ENCODE data around the gene LDLRAD3. TPM values are rescaled to one million over a fixed set of nuclear protein-coding genes. Genes with fewer than 3 reads are reported as not detected.

The LDLRAD3 gene
- total RNA-seq, 2 experiments from 2014 or later, result not detected

DNA sequence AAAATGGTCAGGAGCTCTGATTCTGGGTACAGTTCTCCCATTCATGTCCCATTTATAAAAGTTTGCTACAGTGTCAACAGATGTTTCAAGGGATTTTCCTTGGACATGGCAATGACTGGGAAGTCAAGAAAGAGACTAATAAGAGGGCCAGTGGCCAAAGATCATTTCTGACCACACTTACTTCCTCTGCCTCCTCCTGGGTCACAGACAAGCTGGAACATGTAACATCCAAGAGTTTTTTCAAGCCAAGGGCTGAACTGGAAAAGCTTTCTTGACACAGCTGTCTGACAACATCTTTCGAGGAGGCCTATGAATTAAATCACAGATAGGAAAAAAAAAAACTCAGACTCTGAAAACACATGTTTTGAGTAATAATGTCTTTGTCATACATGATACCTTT is 336.7 kb downstream of the LDLRAD3 start:
- no peak overlapping the region for H3K4me3 ChIP-seq (ENCODE audit: low read depth, low read length, poor library complexity, severe bottlenecking)
- no peaks in the 10 kb centered on the region for H3K79me2 ChIP-seq (ENCODE audit: insufficient read depth, low read depth, low read length)
- H3K4me1 ChIP-seq (ENCODE audit: insufficient read depth, low read length, poor library complexity, severe bottlenecking), result no peaks in the 10 kb centered on the region
- no peak overlapping the region for H3K4me2 ChIP-seq (ENCODE audit: low read length)
- peaks cover 10% of the 10 kb centered on the region; the same call in 1 of the 2 replicates for H3K36me3 ChIP-seq (ENCODE audit: insufficient read depth, low read length)
- no peak overlapping the region for H3K27ac ChIP-seq (ENCODE audit: low read depth, low read length, poor library complexity, severe bottlenecking)
- peaks cover 5% of the 10 kb centered on the region; the same call in 1 of the 2 replicates for H3K9me3 ChIP-seq (ENCODE audit: low read length)
- no peaks in the 10 kb centered on the region for H4K20me1 ChIP-seq (ENCODE audit: insufficient read depth, low read length)
- intact Hi-C loops (cut with micrococcal nuclease; ENCODE audit: unreplicated experiment), result no loop called here
- no peaks in the 10 kb centered on the region; the same call in 1 of the 2 replicates for H3K9me2 ChIP-seq (ENCODE audit: insufficient read depth, low read length)
- TF ChIP-seq CTCF (conservative IDR thresholded peaks at IDR 0.05; ENCODE audit: low read length) (no peak), EZH2phosphoT487 (IDR thresholded peaks at IDR 0.05; ENCODE audit: borderline replicate concordance, low read depth, low read length) (no peak)
- CTCF ChIA-PET (ENCODE audit: unreplicated experiment), result no interaction called here
- no peak overlapping the region for H2AFZ ChIP-seq (ENCODE audit: low read length)
- POLR2A ChIA-PET, result interaction anchor here (0.7 to 1.3 kb wide), 3 partner anchors 8 to 212 kb away, joined by 3 to 4 read pairs (median 4); no protein-coding TSS in a partner anchor
- BruUV-seq (replicated peaks), result no TSS peak
- DNase-seq (ENCODE audit: low spot score), result no peak

Small RNA genes within 50 kb of the gene (microRNA-seq; reads per million reads assigned to microRNA genes)
- not detected for gene MIR3973 (ENCODE audit: borderline replicate concordance)

Small RNA genes within 50 kb of the gene (small RNA-seq; reads per million reads assigned to genes)
- not detected for gene MIR3973
